Measurements from ENCODE around the gene CEP112.

DNA sequence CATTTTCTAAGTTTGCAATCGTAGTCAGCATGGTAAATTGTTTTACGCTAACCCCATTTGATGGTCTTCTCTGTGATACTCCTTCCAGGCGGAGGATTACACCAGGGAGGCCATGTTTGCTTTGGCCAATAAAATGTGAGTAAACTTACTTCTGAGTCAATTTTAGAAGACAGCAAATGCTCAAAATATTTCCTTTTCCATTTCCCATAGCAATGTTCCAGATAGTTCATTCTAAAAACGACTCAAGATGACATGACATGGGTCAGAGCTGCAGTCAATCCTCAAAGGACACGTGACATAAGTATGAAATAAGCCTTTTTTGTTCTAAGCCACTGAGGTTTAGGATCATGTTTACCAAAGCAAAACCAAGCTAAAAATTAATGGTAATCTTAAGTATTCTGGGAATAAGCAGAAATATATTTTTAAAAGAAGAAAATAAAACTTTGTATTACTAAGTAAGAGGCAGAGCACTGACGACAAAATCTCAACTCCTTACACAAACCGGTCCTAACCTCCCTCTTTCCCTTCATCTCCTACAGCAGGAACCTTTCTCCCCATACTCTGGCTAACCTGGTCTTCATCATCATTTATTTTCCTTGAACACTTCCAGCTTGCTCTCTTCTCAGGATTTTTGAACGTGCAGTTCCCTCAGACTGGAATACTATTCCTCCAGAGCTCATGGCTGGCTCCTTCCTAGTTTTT, 266.2 kb downstream of the CEP112 start:
- TF ChIP-seq POLR2A (IDR thresholded peaks at IDR 0.05; ENCODE audit: low read length) (no peak), GATA1 (IDR thresholded peaks at IDR 0.05; ENCODE audit: low read depth, low read length) (no peak)

Measured in erythroblast (primary cell).